K562 (cell line): ENCODE data around the gene MAST4. TPM values are rescaled to one million over a fixed set of nuclear protein-coding genes. Genes with fewer than 3 reads are reported as not detected.

Experiments
- ATF1 ChIP-seq, 2 experiments: fragments of 450-650 bp in 1 of 2; IDR thresholded peaks; 2 replicates each; pipeline ENCODE4 v1.6.1; 2016; ENCODE audit warnings: missing compliant biosample characterization in 1 of 2, missing genetic modification characterization in 1 of 2
- ATF7 ChIP-seq: fragments of 450-650 bp; IDR thresholded peaks from 2 replicates; pipeline ENCODE4 v1.7.1; 2014; ENCODE audit warnings: mild to moderate bottlenecking, moderate library complexity
- BACH1 ChIP-seq: fragments of 200-800 bp; sonication (Bioruptor generic); IDR thresholded peaks from 2 replicates; pipeline ENCODE4 v1.6.1; 2016; ENCODE audit warnings: missing genetic modification characterization, missing compliant biosample characterization
- DMBX1 ChIP-seq: fragments of 250-450 bp; sonication (Bioruptor Pico); IDR thresholded peaks from 2 replicates; pipeline ENCODE4 v1.8.0; 2022; ENCODE audit warnings: inconsistent platforms, mild to moderate bottlenecking, moderate library complexity, borderline replicate concordance
- EGR1 ChIP-seq: fragments of 450-650 bp; conservative IDR thresholded peaks from 2 replicates; pipeline ENCODE4 v1.6.1; 2017; ENCODE audit warnings: mild to moderate bottlenecking
- HMG20A ChIP-seq: fragments of 450-650 bp; formaldehyde crosslinking; conservative IDR thresholded peaks from 2 replicates; pipeline ENCODE4 v1.4.0; 2020; ENCODE audit warnings: mild to moderate bottlenecking, mixed read lengths
- MCM7 ChIP-seq, 2 experiments: fragments of 450-650 bp; IDR thresholded peaks; 2 replicates each; pipeline ENCODE4 v1.6.1; 2016 to 2018
- PBX2 ChIP-seq, 2 experiments: IDR thresholded peaks in 1 of 2; conservative IDR thresholded peaks in 1 of 2; 2 replicates each; pipeline ENCODE4 v1.6.1; 2016; ENCODE audit warnings: low read depth in 2 of 2, mild to moderate bottlenecking in 1 of 2, missing compliant biosample characterization in 1 of 2, missing genetic modification characterization in 1 of 2, moderate library complexity in 1 of 2
- RFX1 ChIP-seq: fragments of 450-650 bp; IDR thresholded peaks from 2 replicates; pipeline ENCODE4 v1.6.1; 2016; ENCODE audit warnings: mild to moderate bottlenecking, moderate library complexity
- STAG1 ChIP-seq: sonication (generic); formaldehyde crosslinking; IDR thresholded peaks from 2 replicates; pipeline ENCODE4 v1.5.0; 2020; ENCODE audit warnings: missing genetic modification reagents, borderline replicate concordance
- TCF15 ChIP-seq: fragments of 250-450 bp; sonication (Bioruptor Pico); IDR thresholded peaks from 2 replicates; pipeline ENCODE4 v1.8.0; 2022; ENCODE audit warnings: moderate library complexity, mild to moderate bottlenecking, inconsistent platforms
- TRIM28 ChIP-seq: fragments of 450-650 bp; IDR thresholded peaks from 2 replicates; pipeline ENCODE4 v1.6.1; 2017
- ZNF57 ChIP-seq: fragments of 450-650 bp; formaldehyde crosslinking; IDR thresholded peaks from 2 replicates; pipeline ENCODE4 v1.4.0; 2020; ENCODE audit warnings: mild to moderate bottlenecking, moderate library complexity
- polyA plus RNA-seq, 8 experiments: library from polyadenylated mRNA; depleted of rRNA in 4 of 8; stranded (reverse) in 5 of 8; unstranded in 3 of 8; fragments of >200 nt; fragmentation: Nextera tagmentation in 2 of 8; fragmentation: Illumina TruSeq in 1 of 8; extraction: Ambion mirVana in 2 of 8; extraction: Trizol in 1 of 8; gene quantifications; 2 replicates each; pipeline versions ENCODE4 v1.2.1 to v1.2.3, GENCODE V29; 2011 to 2014; ENCODE audit warnings: inconsistent platforms in 1 of 8, missing spikeins in 1 of 8
- total RNA-seq, 7 experiments: library from RNA; depleted of rRNA in 6 of 7; stranded (reverse); fragments of >200 nt in 6 of 7; fragmentation: Illumina TruSeq in 2 of 7; extraction: Trizol in 2 of 7; gene quantifications; 2 replicates each; pipeline versions ENCODE4 v1.2.1 to v1.2.3, GENCODE V29; 2011 to 2021; ENCODE audit warnings: low replicate concordance in 1 of 7

MAST4 gene
- total and polyA plus RNA-seq, 9 of the 15 experiments (the other 6 are each of a cell fraction or from before 2014, with no cell fraction given) = 0.88 to 10.1 (median 5.2) TPM

- TF ChIP-seq HMG20A (CRISPR knock-in tag) (no peak), RFX1 (no peak), EGR1 (peak; percentile 32), PBX2 (CRISPR knock-in tag; IDR thresholded peaks at IDR 0.05; ENCODE audit: low read depth) (peak; percentile 41; the same call in 1 of the 2 replicates), PBX2 (tag; conservative IDR thresholded peaks at IDR 0.05; ENCODE audit: low read depth) (peak; percentile 75), ATF7 (no peak), BACH1 (tag) (no peak), MCM7 (IDR thresholded peaks at IDR 0.05) (no peak), ZNF57 (no peak), TCF15 (CRISPR knock-in tag) (no peak), DMBX1 (CRISPR knock-in tag) (no peak), ATF1 (CRISPR knock-in tag; IDR thresholded peaks at IDR 0.05) (no peak), ATF1 (tag; IDR thresholded peaks at IDR 0.05) (peak; percentile 43; the same call in 1 of the 2 replicates), STAG1 (CRISPR knock-in tag) (no peak), TRIM28 (no peak)
- TF ChIP-seq, all 486 proteins: peak for 14
These were observed at the start of gene MAST4 (continued) for GRCh38 chr5:66595756-66596635.
